Thyroid gland (tissue), 4 donors: ENCODE data around the gene MMP10.

Source experiments
- CTCF ChIP-seq, 6 experiments: fragments of 200-600 bp in 3 of 6; fragments of 450-650 bp in 3 of 6; sonication (generic) in 3 of 6; IDR thresholded peaks; one replicate each; pipeline ENCODE4 v1.5.1; 2016 to 2019; ENCODE audit warnings: antibody characterized with exemption in 6 of 6, mild to moderate bottlenecking in 2 of 6, inconsistent platforms in 1 of 6, moderate library complexity in 1 of 6
- POLR2A ChIP-seq, 2 donors: fragments of 450-650 bp; IDR thresholded peaks; one replicate each; pipeline ENCODE4 v1.6.1; 2017; ENCODE audit warnings: antibody characterized with exemption in 2 of 2, mild to moderate bottlenecking in 2 of 2, moderate library complexity in 1 of 2

- TF ChIP-seq CTCF (IDR thresholded peaks at IDR 0.05): no peak
- TF ChIP-seq POLR2A (IDR thresholded peaks at IDR 0.05): no peak
Measured at GRCh38 chr11:102780491-102780918, at the start of gene MMP10.
